ENCODE results near the gene TRIM47. TPM values are rescaled to one million over a fixed set of nuclear protein-coding genes. Genes with fewer than 3 reads are reported as not detected.

Gene TRIM47
- total RNA-seq, 1 experiment from 2014 or later: 11.9 TPM

DNA sequence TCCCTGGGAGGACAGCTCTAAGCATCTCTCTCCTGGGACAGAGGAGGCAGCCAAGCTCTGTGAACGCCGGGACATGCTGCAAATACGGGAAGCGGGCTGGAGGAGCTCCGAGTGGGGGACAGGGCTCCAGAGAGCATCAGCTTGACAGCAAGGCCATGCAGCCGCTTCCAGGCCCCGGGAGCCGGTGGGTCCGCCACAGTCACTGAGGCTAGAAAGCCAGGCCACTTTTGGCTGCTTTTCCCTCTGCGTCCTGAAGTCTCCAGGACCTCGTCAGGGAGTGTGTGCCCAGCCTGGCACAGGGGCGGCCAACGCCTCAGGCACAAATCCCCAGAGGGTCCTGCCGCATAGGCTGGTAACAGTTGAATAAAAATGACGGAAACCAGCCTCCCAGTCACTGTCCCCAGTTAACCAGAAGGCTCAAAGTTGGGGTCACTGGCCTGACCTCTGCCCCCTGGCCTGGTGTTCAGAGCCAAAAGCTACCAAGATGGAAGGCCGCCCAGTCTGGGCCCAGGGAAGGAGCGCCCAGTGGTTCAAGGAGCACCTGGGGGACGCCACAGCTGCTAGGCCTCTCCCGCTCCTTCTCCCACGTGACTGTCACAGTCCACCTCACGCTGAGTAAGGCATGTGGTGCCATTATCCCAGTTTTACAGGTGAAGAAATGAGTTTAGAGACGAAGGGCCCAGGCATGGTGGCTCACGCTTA lies 21.5 kb upstream of the TRIM47 start:
- H3K27me3 ChIP-seq (replicated peaks): no peaks in the 10 kb centered on the region
- DNase-seq (ENCODE audit: low read depth in 1 of 2, low spot score in 2 of 2): no peak
- H3K36me3 ChIP-seq: peaks cover 76% of the 10 kb centered on the region

DNA sequence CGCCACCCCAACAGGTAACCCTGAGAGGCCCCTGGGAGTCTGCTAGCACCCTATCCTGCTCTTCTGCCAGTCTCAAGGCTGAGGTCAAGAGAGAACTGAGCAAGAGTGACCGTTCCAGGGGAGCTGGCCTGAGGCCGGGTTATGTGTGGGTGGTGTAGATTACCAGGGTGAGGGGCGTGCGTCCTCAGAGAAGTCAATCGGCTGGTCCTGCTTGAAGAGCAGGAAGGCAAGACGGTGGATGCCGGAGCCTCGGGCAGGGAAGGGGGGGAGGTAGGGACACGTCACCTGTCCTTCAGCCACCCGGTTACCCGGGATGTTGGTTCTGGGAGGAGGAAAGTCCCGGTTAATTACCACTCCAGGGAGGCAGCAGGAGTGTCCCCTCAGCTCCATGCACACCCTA lies 21.0 kb upstream of the TRIM47 start:
- no peak for DNase-seq (ENCODE audit: low read depth in 1 of 2, low spot score in 2 of 2)
- no peaks in the 10 kb centered on the region for H3K27me3 ChIP-seq (replicated peaks)
- peaks cover 29% of the 10 kb centered on the region for H3K4me1 ChIP-seq (replicated peaks)
- no peak overlapping the region for H3K4me3 ChIP-seq
- 0 out of 2 replicates have a peak, but pooled peaks cover 3% of the 10 kb centered on the region for H3K9me3 ChIP-seq (replicated peaks)
- peaks cover 75% of the 10 kb centered on the region for H3K36me3 ChIP-seq
- H3K27ac ChIP-seq: no peak overlapping the region

More for the DNA sequence above, 21.5 kb upstream of the TRIM47 start:
- 0 out of 2 replicates have a peak, but pooled peaks cover 3% of the 10 kb centered on the region for H3K9me3 ChIP-seq (replicated peaks)
- peaks cover 29% of the 10 kb centered on the region for H3K4me1 ChIP-seq (replicated peaks)
- no peak overlapping the region for H3K27ac ChIP-seq
- no peak overlapping the region for H3K4me3 ChIP-seq

DNA sequence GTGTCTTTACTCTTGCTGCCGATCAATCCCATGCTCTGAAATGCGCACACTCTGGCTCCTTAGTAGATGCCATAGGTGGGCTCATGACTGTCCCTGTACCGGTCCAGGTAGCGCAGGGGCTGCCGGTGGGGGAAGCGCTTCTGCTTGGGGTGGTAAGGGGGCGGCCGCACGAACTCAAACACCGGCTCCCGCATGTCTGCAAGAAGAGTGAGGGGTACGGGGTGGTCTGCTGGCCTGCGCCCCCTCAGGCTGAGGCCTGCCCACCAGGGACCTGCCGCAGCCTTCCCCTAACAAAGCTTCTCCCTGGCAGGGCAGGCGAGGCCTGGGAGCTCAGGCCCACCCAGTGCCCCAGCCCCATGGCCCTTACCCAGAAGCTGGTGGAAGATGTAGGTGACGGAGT lies 20.4 kb upstream of the TRIM47 start:
- peaks cover 72% of the 10 kb centered on the region for H3K36me3 ChIP-seq
- no peaks in the 10 kb centered on the region for H3K27me3 ChIP-seq (replicated peaks)
- H3K4me3 ChIP-seq: no peak overlapping the region
- DNase-seq (ENCODE audit: low read depth in 1 of 2, low spot score in 2 of 2): no peak
- peaks cover 25% of the 10 kb centered on the region for H3K4me1 ChIP-seq (replicated peaks)
- 0 out of 2 replicates have a peak, but pooled peaks cover 3% of the 10 kb centered on the region for H3K9me3 ChIP-seq (replicated peaks)
- H3K27ac ChIP-seq: no peak overlapping the region

DNA sequence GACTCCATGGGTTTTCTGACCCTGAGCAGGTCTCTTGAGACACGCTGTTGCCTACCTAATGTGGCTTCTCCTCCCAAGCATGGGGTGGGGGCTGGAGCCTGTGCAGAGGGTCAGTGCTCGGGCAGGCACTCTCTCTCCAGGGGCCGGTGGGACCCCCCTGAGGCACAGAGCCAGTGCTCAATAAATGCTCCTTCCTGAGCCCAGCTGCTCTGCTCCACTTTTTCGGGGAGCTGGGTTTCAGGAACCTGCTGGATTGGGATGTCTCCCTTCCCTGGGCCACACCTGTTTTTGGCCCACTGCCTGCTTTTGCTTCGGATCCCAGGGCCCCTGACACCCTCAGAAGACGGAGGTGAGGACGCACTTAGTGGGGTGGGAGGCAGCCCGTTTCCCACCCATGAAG lies 19.7 kb upstream of the TRIM47 start:
- 0 out of 2 replicates have a peak, but pooled peaks cover 3% of the 10 kb centered on the region for H3K9me3 ChIP-seq (replicated peaks)
- H3K27ac ChIP-seq: no peak overlapping the region
- peaks cover 68% of the 10 kb centered on the region for H3K36me3 ChIP-seq
- H3K27me3 ChIP-seq (replicated peaks): no peaks in the 10 kb centered on the region
- DNase-seq (ENCODE audit: low read depth in 1 of 2, low spot score in 2 of 2): no peak
- no peak overlapping the region for H3K4me3 ChIP-seq
- H3K4me1 ChIP-seq (replicated peaks): peaks cover 23% of the 10 kb centered on the region

DNA sequence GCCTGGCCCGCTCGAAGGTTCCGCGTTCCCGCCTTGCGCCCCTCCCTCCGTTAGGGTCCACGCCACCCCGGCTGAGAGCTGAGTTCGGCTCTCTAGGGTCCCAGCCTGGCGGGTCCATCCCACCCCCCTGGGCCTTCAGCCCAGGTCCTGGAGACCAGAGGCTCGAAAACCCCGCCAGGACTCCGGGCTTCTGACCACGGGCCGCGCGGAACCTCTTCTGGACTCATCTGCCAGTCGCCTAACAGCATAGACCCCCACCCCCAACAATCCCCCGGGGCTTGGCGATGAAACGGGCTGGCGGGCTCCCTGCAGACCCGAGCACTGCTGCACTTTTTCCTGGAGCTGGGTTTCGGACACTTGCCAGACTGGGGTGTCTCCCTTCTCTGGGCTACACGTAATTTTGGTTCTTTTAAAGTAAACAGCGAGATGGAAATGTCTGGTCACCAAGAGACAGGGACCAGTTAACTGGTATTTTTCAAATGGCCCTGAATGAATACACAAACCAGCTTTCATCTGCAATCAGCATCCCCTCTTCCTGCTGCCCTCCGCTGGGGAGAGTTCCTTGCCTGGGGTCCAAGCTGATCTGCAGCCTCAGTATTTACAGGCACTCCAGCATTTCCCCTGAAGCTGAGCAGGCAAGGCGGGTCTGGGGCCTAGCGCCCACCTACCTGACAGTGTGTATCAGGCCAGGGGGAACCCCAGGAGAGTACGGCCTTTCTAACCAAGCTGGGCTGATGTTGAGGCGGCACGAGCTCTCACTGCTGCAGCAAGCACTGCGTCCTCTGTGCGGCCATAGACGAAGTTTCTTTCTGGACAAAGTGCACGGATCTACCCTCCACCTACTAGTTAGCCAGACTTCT lies 19.0 kb upstream of the TRIM47 start:
- Histone ChIP-seq H3K36me3 (peaks cover 63% of the 10 kb centered on the region), H3K27me3 (replicated peaks) (no peaks in the 10 kb centered on the region), H3K4me1 (replicated peaks) (peaks cover 23% of the 10 kb centered on the region), H3K4me3 (peak overlapping the region; percentile 90), H3K9me3 (replicated peaks) (0 out of 2 replicates have a peak, but pooled peaks cover 3% of the 10 kb centered on the region), H3K27ac (no peak overlapping the region)
- peak in 1 of 2 experiments; percentile 56 for DNase-seq (ENCODE audit: low read depth in 1 of 2, low spot score in 2 of 2)

- Histone ChIP-seq H3K9me3 (replicated peaks) (0 out of 2 replicates have a peak, but pooled peaks cover 3% of the 10 kb centered on the region), H3K27ac (peak within 1 kb of the TSS; percentile 67), H3K4me1 (replicated peaks) (peaks cover 23% of the 10 kb centered on the region), H3K36me3 (peaks cover 63% of the 10 kb centered on the region), H3K4me3 (peak within 1 kb of the TSS; percentile 90), H3K27me3 (replicated peaks) (no peaks in the 10 kb centered on the region)
- DNase-seq (ENCODE audit: low read depth in 1 of 2, low spot score in 2 of 2): peak; percentile 87 to 92
Observed at GRCh38 chr17:75896415-75897159, 18.2 kb upstream of the TRIM47 start, which contains the start of gene TRIM65. TRIM65 (minus strand) TSS chr17:75896951; CDS start chr17:75896937, 14 bp downstream.

DNA sequence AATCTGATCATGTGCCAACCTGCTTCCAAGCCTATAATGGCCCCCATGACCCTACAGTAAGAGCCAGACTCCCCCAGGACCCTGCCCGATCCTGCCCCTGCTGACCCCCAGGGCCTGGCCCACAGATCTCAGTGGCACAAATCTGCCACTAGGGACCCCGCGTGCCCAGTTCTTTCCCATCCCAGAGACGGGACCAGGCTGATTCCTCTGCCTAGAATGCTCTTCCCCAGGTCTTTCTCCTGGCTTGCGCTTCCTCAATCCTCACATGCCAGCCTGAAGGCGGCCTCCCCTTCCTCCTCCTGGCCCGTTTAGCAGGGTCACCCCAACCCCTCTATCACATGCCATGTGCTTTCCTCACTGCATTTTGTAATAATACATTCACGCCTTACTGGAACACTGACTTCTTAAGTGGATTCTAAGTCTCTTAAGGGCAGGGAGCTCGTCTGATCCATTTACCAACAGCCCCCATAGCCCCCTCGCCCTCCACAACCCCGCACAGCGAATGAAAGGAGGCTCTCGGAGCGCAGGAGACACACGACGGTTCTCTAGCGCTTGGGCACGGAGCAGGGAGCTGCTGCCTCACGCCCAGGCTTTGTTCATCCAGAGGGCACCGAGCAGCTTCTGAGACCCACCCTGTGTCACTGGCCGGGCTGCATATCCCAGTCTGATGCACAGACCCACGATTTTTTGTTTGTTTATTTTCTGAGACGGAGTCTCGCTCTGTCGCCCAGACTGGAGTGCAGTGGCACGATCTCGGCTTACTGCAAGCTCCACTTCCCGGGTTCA lies 17.2 kb upstream of the TRIM47 start:
- H3K9me3 ChIP-seq (replicated peaks): 0 out of 2 replicates have a peak, but pooled peaks cover 3% of the 10 kb centered on the region
- peak overlapping the region; percentile 90 for H3K4me3 ChIP-seq
- peaks cover 63% of the 10 kb centered on the region for H3K36me3 ChIP-seq
- peaks cover 23% of the 10 kb centered on the region for H3K4me1 ChIP-seq (replicated peaks)
- peak in 1 of 2 experiments; percentile 62 for DNase-seq (ENCODE audit: low read depth in 1 of 2, low spot score in 2 of 2)
- H3K27ac ChIP-seq: peak overlapping the region; percentile 67; the same call in 1 of the 2 replicates
- H3K27me3 ChIP-seq (replicated peaks): no peaks in the 10 kb centered on the region

DNA sequence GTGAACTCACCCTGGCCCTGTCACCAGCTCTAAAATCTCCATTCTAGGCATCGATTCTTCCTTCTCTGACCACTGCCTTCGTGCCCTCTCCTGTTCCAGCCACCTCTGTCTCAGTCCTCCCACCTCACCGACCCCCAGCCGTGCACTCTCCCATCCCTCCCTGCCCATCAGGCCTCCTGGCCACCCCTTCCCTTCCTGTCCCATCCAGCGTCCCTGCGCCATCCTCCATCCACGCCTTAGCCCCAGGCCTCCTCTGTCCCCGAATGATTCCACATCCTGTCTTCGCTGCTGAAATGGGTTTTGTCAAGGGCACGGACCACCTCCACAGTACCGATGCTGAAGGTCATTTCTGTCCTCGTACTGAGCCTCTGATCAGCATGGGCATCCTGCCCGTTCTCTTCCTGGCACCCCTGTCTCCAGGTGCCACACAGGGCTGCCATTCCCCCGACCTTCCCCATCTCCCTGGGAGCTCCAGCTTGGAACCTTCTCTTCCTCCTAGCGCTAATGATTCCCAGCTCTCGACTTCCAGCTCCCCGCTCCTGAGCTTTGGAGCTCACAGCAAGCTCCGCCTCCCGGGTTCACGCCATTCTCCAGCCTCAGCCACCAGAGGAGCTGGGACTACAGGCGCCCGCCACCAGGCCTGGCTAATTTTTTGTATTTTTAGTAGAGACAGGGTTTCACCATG lies 15.8 kb upstream of the TRIM47 start:
- Histone ChIP-seq H3K9me3 (replicated peaks) (0 out of 2 replicates have a peak, but pooled peaks cover 3% of the 10 kb centered on the region), H3K27ac (no peak overlapping the region), H3K4me3 (no peak overlapping the region), H3K27me3 (replicated peaks) (no peaks in the 10 kb centered on the region), H3K4me1 (replicated peaks) (peaks cover 26% of the 10 kb centered on the region), H3K36me3 (peaks cover 58% of the 10 kb centered on the region)
- no peak for DNase-seq (ENCODE audit: low read depth in 1 of 2, low spot score in 2 of 2)

- no peak for DNase-seq (ENCODE audit: low read depth in 1 of 2, low spot score in 2 of 2)
- Histone ChIP-seq H3K4me1 (replicated peaks) (peaks cover 26% of the 10 kb centered on the region), H3K27ac (no peak overlapping the region), H3K27me3 (replicated peaks) (no peaks in the 10 kb centered on the region), H3K9me3 (replicated peaks) (0 out of 2 replicates have a peak, but pooled peaks cover 3% of the 10 kb centered on the region), H3K4me3 (no peak overlapping the region), H3K36me3 (peaks cover 51% of the 10 kb centered on the region)
Observed at GRCh38 chr17:75893305-75894048, 15.1 kb upstream of the TRIM47 start.

DNA sequence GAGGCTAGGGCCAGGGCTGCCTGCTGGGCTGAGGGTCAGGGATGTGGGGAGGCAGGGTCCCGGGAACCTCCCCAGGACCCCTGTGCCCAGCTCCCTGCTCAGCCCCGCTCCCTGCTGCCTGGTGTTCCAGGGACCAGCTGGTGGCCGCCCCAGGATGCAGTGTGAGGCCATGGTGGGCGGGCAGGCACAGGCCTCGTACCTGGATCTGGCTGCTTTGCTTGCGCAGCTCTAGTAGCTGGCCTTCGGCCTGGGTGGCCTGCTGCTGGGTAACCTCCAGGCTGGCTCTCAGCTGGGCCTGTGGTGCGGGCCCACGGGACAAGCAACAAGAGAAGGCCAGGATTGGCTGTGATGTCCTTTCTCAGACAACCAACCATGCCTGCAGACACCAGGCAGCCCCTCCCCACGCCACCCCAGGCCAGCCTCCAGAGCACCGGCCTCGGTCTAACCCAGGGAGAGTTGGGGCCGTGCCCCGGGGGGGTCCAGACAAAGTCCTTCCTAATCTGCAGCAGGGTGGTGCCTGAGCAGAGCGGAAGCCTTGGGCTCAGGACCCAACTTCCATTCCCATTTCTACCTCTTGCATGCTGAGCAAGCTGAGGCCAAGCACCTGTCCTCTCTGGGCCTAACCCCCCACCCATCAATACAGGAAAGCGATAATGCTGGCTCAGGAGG lies 14.3 kb upstream of the TRIM47 start:
- H3K36me3 ChIP-seq: peaks cover 43% of the 10 kb centered on the region
- peaks cover 26% of the 10 kb centered on the region for H3K4me1 ChIP-seq (replicated peaks)
- 0 out of 2 replicates have a peak, but pooled peaks cover 3% of the 10 kb centered on the region for H3K9me3 ChIP-seq (replicated peaks)
- no peaks in the 10 kb centered on the region for H3K27me3 ChIP-seq (replicated peaks)
- no peak for DNase-seq (ENCODE audit: low read depth in 1 of 2, low spot score in 2 of 2)
- no peak overlapping the region for H3K27ac ChIP-seq
- no peak overlapping the region for H3K4me3 ChIP-seq
